Keratinocyte (primary cell): ENCODE measurements around the gene YPEL1. TPM values are rescaled to one million over a fixed set of nuclear protein-coding genes. Genes with fewer than 3 reads are reported as not detected.

ENCODE experiments used
- DNase-seq: peaks from one replicate; pipeline ENCODE4 v3.0.0-alpha.2; 2011; ENCODE audit warnings: low read depth, missing footprints, low spot score
- FAIRE-seq: peaks from 2 replicates; lab custom pipeline; 2011; peaks lifted over from hg19 to GRCh38; lab: Jason Lieb, UNC
- H2AFZ ChIP-seq: 2 replicates; pipeline ENCODE4 v1.6.0; 2012; ENCODE audit warnings: low read length, control low read depth, inconsistent platforms; ENCODE audit not compliant: control insufficient read depth
- H3K27ac ChIP-seq: 2 replicates; pipeline ENCODE4 v1.5.1; 2011; ENCODE audit warnings: low read length; ENCODE audit not compliant: control insufficient read depth, insufficient read depth
- H3K27me3 ChIP-seq: 3 replicates; pipeline ENCODE4 v1.6.0; 2011; ENCODE audit warnings: low read length; ENCODE audit not compliant: control insufficient read depth, insufficient read depth; ENCODE audit errors: extremely low read depth
- H3K36me3 ChIP-seq, 2 experiments: 2 replicates in 1 of 2; 3 replicates in 1 of 2; pipeline ENCODE4 v1.5.1; 2011; ENCODE audit warnings: low read length in 2 of 2, mild to moderate bottlenecking in 1 of 2; ENCODE audit not compliant: control insufficient read depth in 2 of 2, insufficient read depth in 2 of 2; ENCODE audit errors: extremely low read depth in 1 of 2
- H3K4me1 ChIP-seq: 3 replicates; pipeline ENCODE4 v1.5.1; 2011; ENCODE audit warnings: low read length; ENCODE audit not compliant: control insufficient read depth, insufficient read depth; ENCODE audit errors: extremely low read depth
- H3K4me2 ChIP-seq: 3 replicates; pipeline ENCODE4 v1.6.0; 2011; ENCODE audit warnings: low read depth, low read length; ENCODE audit not compliant: control insufficient read depth, insufficient read depth; ENCODE audit errors: extremely low read depth
- H3K4me3 ChIP-seq, 3 experiments: fragments of 200-600 bp in 1 of 3; sonication (generic) in 1 of 3; 2 replicates in 2 of 3; 3 replicates in 1 of 3; pipeline ENCODE4 v1.5.1; 2011 to 2016; ENCODE audit warnings: low read length in 3 of 3, mild to moderate bottlenecking in 3 of 3, control low read depth in 2 of 3, inconsistent platforms in 1 of 3, low read depth in 1 of 3, mixed read lengths in 1 of 3, mixed run types in 1 of 3, moderate library complexity in 1 of 3; ENCODE audit not compliant: control insufficient read depth in 2 of 3, insufficient read depth in 2 of 3; ENCODE audit errors: extremely low read depth in 1 of 3
- H3K79me2 ChIP-seq: 2 replicates; pipeline ENCODE4 v1.6.0; 2012; ENCODE audit warnings: low read length; ENCODE audit not compliant: control insufficient read depth, insufficient read depth
- H3K9ac ChIP-seq: 3 replicates; pipeline ENCODE4 v1.6.0; 2011; ENCODE audit warnings: low read length; ENCODE audit not compliant: control insufficient read depth, insufficient read depth; ENCODE audit errors: extremely low read depth
- H3K9me1 ChIP-seq: 3 replicates; pipeline ENCODE4 v1.6.0; 2011; ENCODE audit warnings: low read length; ENCODE audit not compliant: control insufficient read depth, insufficient read depth; ENCODE audit errors: extremely low read depth
- H3K9me3 ChIP-seq: 2 replicates; pipeline ENCODE4 v1.5.1; 2012; ENCODE audit warnings: low read depth, low read length; ENCODE audit not compliant: control insufficient read depth
- H4K20me1 ChIP-seq: 3 replicates; pipeline ENCODE4 v1.6.0; 2011; ENCODE audit warnings: low read length; ENCODE audit not compliant: control insufficient read depth, insufficient read depth; ENCODE audit errors: extremely low read depth
- CTCF ChIP-seq, 3 experiments: IDR thresholded peaks in 1 of 3; conservative IDR thresholded peaks in 1 of 3; optimal IDR thresholded peaks in 1 of 3; 2 replicates in 2 of 3; 3 replicates in 1 of 3; pipeline versions ENCODE3 to v1.5.1; 2011; ENCODE audit warnings: low read length in 3 of 3, mild to moderate bottlenecking in 3 of 3, moderate library complexity in 2 of 3, control low read depth in 1 of 3, inconsistent platforms in 1 of 3; ENCODE audit not compliant: insufficient read depth in 2 of 3; ENCODE audit errors: extremely low read depth in 1 of 3
- EZH2 ChIP-seq: IDR thresholded peaks from one replicate; pipeline ENCODE4 v1.6.1; 2012; ENCODE audit warnings: inconsistent platforms, mild to moderate bottlenecking, low read length, moderate library complexity
- dilution Hi-C: fragments of 300-500 bp; cut with MboI; formaldehyde crosslinking; loops from one replicate; pipeline ENCODE4 v1.7.0; 2020; ENCODE audit warnings: low sequenced_read_pairs; ENCODE audit not compliant: extremely low pct_ligation_motif_present
- polyA minus RNA-seq, 3 experiments: library from RNA; depleted of rRNA, polyadenylated mRNA; stranded (reverse); fragments of >200 nt; gene quantifications; 1 replicate in 1 of 3; 2 replicates in 1 of 3; 3 replicates in 1 of 3; pipeline ENCODE4 v1.2.3, GENCODE V29; 2011
- polyA plus RNA-seq, 5 experiments: library from polyadenylated mRNA; depleted of rRNA in 3 of 5; stranded (reverse) in 3 of 5; stranded (forward) in 1 of 5; unstranded in 1 of 5; fragments of >200 nt; gene quantifications; 1 replicate in 1 of 5; 2 replicates in 3 of 5; 3 replicates in 1 of 5; pipeline versions ENCODE4 v1.2.1 to v1.2.3, GENCODE V29; 2011 to 2012; ENCODE audit warnings: missing spikeins in 2 of 5, low read depth in 1 of 5, low replicate concordance in 1 of 5

YPEL1 gene
- 0.03 to 0.05 TPM in 2 of 3 replicates, not detected in the other for polyA plus RNA-seq
- not detected for polyA plus RNA-seq (2011; ENCODE audit: low read depth)
- 0.17 TPM in 1 of 2 replicates, not detected in the other for polyA plus RNA-seq (2011; cell fraction: cytosol; rRNA removed)
- polyA plus RNA-seq (2011; cell fraction: nucleus; rRNA removed) = 0.03 TPM in 1 of 2 replicates, not detected in the other
- polyA plus RNA-seq (2012; ENCODE audit: low replicate concordance) = 0.17 TPM in 1 of 2 replicates, not detected in the other
- polyA minus RNA-seq = not detected in 3 replicates
- not detected for polyA minus RNA-seq (2011; cell fraction: cytosol; rRNA and poly(A)+ RNA removed)
- not detected in 2 replicates for polyA minus RNA-seq (2011; cell fraction: nucleus; rRNA and poly(A)+ RNA removed)

GRCh38 chr22:21735200-21736083, at the start of gene YPEL1:
Gene YPEL1 (minus strand): TSS chr22:21735794. CDS start chr22:21710744, 25,050 bp downstream.
- no peaks in the 10 kb centered on the region for H3K79me2 ChIP-seq
- DNase-seq (no peak), FAIRE-seq (no peak)
- dilution Hi-C loops = no loop called here
- H2AFZ ChIP-seq = peak within 1 kb of the TSS; percentile 23
- no peaks in the 10 kb centered on the region for H3K9me3 ChIP-seq
- no peak within 1 kb of the TSS for H3K27ac ChIP-seq
- H4K20me1 ChIP-seq = no peaks in the 10 kb centered on the region
- H3K4me2 ChIP-seq = peak within 1 kb of the TSS; percentile 75
- peaks cover 19% of the 10 kb centered on the region for H3K27me3 ChIP-seq
- H3K4me3 ChIP-seq = peak within 1 kb of the TSS; percentile 27 to 47 (median 44)
- H3K36me3 ChIP-seq = no peaks in the 10 kb centered on the region
- H3K9ac ChIP-seq = no peak within 1 kb of the TSS
- no peak for TF ChIP-seq EZH2
- no peak for TF ChIP-seq CTCF (optimal IDR thresholded peaks at IDR 0.05 in 1 of 3, IDR thresholded peaks at IDR 0.05 in 1 of 3, conservative IDR thresholded peaks at IDR 0.05 in 1 of 3; ENCODE audit: extremely low read depth in 1 of 3, insufficient read depth in 2 of 3, low read length in 3 of 3)
- peaks cover 5% of the 10 kb centered on the region for H3K4me1 ChIP-seq
- no peaks in the 10 kb centered on the region for H3K9me1 ChIP-seq

GRCh38 chr22:21780259-21780658, 44.7 kb upstream of the YPEL1 start:
- TF ChIP-seq CTCF (optimal IDR thresholded peaks at IDR 0.05 in 1 of 3, IDR thresholded peaks at IDR 0.05 in 1 of 3, conservative IDR thresholded peaks at IDR 0.05 in 1 of 3; ENCODE audit: extremely low read depth in 1 of 3, insufficient read depth in 2 of 3, low read length in 3 of 3) = no peak
- no peak for TF ChIP-seq EZH2
- FAIRE-seq (no peak), DNase-seq (no peak)
- H3K36me3 ChIP-seq = peaks cover 13% of the 10 kb centered on the region in 2 experiments
- H2AFZ ChIP-seq = no peak overlapping the region
- no peaks in the 10 kb centered on the region for H4K20me1 ChIP-seq
- no peaks in the 10 kb centered on the region for H3K79me2 ChIP-seq
- no peak overlapping the region for H3K4me3 ChIP-seq
- H3K27me3 ChIP-seq = no peaks in the 10 kb centered on the region
- dilution Hi-C loops = no loop called here
- H3K4me1 ChIP-seq = no peaks in the 10 kb centered on the region
- H3K9me1 ChIP-seq = no peaks in the 10 kb centered on the region
- H3K9ac ChIP-seq = no peak overlapping the region
- no peak overlapping the region for H3K4me2 ChIP-seq
- no peaks in the 10 kb centered on the region for H3K9me3 ChIP-seq
- H3K27ac ChIP-seq = no peak overlapping the region
